EH (cell line): ENCODE data around the gene EHD4.

Source experiments
- DNase-seq: peaks from one replicate; pipeline ENCODE4 v3.0.0-alpha.2; 2015; ENCODE audit warnings: low read depth

EHD4 gene

DNA sequence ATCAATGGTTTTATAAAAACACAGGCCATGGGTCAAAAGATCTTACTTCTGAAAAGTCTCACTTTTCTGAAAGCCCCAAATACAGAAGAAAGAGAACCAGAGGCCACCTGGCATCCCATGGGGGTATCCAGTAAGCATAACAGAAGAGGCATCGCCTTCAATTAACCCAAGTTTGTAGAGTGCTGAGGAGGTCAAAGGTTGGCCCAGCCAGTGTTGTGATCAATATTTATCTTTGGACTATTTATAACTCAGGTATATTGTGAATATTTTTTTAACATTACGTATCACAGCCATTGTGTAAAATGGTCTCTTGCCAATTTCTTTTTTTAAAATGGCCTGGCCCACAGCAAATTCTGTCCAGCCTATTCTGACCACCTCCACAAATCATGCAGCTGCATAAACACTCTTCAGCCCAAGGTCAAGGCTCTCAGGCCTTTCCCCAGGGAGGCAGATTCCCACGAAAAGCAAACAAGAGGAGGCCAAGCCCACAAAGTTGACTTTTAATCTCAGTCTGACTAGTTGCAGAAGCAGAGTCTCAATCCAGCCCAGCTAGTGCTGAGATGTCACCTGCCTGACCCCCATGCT lies 52.3 kb downstream of the EHD4 start:
- peak; percentile 80 for DNase-seq

DNA sequence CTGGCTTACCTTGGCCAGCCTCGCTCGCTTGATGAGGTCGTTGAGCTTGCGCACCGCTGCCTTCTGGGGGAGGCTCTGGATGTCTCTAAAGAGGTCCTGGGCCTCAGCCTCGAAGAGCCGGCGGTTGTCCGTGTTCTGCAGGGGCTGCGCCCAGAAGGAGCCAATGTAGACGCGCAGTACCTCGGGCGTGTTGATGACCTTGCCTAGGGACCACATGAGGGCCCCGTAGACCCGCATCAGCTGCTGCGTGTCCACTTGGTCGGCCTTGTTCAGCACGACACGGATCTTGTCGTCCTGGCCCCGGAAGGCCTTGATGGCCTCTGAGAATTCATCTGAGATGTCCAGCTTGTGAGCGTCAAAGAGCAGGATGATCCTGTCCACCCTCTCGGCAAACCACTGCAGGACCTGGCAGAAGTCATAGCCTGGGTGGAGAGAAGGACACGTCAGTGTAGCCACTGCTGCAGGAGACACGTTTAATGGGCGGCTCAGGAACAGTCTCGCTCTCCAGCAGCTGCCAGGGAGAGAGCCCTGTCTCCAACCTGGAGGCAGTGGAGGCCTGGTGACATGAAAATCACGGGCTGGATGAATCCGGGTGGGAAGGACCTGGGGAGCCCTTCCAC lies 53.0 kb downstream of the EHD4 start:
- DNase-seq, result no peak

DNA sequence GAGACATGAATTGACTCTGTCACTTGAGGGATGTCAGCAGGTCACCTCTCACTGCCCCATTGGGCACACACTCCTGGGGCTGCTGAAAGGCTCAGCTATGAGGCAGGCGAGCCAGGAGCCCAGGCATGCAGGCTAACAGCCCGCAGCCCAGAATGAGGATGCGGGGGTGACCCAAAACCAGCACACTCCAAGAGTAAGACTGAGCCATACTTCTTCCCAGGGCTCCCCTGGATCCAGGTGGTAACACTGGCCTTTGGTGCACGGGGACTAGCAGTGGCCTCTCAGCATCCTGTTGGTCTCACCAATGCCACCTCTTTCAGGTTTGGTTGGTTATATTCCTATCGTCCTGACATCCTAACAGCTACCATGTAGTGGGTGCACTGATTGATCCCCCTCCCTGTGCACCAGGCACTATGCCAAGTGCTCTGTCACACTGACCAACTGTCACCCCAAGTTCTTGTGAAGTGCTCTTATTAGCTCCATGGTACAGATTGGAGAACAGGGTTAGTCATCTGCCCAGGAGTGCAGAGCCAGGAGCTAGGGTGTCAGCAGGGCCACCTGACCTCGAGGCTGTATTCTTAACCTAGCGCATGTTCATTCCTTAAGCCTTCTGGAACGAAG lies 53.7 kb downstream of the EHD4 start:
- DNase-seq, result no peak

DNA sequence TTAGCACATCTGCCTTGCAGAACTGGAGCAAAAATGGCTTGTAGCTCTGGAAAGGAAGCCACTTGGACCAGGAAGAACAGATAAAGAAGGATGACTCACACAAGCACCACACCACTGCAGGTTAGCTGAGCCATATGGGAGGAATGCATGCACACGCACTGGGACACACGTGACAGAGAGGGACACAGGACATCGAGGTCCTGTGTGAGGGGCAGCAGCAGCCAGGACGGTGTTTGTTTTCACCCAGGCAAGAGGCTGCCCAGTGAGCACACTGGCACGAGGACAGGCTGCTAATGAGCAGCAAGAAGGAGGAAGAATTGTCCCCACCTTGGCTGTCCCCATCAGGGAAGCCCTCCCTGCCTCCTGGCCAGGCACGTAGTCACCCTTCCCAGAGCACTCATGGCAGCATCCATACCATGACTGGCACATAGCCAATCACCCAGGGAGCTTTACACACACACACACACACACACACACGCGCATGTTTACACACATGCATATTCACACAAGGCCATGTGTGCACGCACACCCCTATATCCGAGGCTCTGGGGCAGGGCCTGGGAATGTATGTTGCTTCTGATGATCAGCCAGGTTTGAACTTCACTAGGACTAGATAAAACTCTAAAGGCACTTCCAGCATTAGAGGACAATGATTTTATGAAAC lies 54.5 kb downstream of the EHD4 start:
- peak; percentile 83 for DNase-seq

DNA sequence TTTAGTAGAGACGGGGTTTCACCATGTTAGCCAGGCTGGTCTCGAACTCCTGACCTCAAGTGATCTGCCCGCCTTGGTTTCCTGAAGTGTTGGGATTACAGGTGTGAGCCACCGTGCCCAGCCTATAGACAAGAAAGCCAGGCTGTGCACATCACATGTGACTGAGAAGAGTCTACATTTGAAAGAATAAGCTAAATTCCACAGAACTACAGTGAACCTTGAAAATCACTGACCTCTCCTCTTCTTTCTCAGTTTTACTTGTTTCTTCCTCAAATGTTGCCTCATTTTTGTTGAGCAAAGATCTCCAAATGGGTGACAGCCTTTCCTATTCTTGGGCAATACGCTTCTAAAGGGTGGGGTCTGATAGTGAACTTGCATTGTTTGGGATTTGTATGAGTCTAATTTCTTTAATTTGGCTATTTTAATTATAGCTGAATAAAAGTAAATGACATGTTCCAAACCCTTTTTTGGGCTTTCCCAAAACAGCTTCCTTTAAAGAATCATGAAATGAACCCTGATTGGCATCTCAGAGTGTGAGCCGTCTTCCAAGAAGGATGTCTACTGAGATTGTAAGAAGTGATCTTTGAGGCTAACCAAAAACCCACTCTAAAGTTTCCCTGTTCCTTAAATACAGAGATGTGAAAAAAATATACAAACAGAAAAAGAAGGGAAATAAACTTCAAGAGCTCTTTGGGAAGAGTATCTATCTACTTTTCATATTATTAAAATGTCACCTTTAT lies 56.9 kb downstream of the EHD4 start:
- no peak for DNase-seq

DNA sequence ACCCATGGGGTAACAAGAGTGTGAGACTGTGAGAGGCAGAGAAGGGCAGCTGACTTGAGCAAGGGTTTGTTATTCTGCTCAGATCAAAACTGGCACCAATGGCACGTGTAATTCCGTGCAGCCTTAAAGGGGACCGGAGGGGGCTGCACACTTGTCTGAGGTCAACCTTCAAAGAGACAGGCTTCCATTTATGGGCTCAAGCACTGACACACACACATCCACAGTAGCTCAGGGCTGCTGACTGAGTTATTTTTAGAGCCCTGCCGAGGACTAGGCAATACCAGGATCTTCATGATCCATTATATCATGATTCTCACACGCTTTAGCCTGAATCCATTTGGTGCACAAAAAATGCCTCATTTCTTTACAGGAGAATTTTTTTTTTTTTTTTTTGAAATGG lies 57.9 kb downstream of the EHD4 start:
- no peak for DNase-seq

DNA sequence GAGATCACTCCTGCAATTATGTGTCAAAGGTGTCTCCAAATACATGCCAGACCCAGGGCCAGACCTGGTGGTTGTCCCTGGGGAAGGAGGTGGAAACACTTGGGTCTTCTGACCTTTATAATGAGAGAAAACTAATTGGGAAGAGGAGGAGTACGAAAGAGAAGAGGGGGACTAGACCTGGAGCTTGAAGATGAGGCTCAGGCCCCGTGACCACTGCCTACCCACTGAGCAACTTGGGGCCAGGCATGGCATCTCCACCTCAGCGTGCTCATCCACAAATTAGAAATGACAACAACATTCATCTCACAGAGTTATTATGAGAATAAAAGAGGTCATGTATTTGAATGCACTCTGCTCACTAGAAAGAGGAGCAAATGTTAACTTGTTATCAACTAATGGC lies 59.1 kb downstream of the EHD4 start:
- DNase-seq, result no peak

DNA sequence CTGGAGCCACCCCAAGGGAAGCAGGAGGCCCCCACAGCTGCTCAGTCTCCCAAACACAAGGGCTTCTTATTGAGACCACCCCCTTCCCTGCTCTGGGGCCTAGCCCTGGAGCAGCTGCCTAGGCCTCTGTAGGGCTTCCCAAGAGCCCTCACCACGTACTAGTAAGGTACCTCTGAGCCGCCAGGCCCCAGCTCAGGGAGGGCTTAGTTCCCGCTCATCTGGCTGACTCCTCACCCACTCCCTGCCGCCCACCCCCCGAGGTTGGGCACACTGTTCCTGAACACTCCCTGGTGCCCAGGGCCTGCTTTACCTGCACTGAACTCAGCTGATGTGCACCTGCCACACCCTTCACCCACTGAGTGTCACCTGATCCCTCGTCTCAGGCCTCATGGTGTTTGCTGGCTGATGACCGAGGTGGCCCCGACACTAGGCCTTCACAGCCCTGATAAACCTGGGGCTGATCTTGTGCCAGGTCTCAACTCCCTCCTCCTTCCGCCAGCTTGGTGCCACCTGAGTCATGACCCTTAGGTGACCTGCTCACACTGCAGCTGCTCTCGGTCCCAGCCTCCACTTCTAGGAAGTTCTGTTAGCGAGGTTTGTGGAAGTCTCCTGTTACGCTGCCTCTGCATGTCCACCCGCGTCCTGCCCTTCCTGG lies 60.5 kb downstream of the EHD4 start:
- no peak for DNase-seq

DNA sequence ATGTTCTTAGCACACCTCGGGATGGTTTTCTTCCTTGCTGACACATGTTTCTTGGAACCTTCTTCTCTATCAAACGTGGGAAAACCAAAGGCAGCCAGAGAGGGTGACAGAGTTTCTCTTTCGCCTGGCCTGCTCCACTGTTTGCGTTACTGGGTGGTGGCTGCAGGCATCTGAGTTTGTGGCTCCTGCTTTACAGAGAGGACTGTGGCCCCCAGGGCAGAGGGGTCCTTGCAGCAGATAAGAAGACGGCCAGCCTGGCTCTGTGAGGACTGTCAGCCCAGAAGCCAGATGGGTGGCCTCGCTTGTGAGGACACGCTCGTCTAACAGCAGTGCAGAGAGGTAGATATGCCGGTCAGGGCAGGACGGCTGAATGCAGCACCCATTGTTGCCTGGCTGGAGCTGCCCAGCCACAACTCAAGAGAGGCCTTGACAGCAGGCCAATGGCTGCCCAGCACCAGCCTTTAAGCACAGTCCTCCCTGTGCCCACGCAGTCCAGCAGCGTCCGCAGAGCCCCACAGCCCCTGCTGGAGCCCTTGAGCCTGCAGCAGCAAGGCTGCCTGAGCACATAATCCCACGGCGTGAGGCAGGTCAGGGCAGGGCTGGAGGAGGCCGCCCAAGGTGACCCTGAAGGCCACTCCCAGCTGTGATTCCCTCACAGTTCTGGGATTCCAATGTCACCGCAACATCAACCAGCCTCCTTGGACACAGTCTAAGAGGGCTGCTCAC lies 63.5 kb downstream of the EHD4 start:
- no peak for DNase-seq

DNA sequence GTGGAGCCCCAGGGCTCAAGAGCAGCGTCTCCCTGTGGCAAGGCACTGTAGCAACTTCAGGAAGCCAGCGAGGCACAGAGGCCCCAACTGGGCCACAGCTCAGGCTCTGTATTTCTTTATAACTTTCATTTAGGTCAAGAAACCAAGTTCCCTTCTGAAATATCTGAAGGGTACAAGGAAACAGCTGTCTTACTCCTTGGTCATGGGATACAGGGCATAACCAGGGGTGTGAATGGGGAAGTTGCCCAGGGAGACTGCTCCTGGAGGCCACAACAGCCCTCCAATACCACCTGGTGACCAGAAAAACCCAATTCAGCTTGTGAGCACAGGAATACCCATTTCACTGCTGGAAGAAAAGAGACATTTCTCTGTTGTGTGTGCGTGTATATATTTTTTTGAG lies 65.2 kb downstream of the EHD4 start:
- DNase-seq, result no peak

DNA sequence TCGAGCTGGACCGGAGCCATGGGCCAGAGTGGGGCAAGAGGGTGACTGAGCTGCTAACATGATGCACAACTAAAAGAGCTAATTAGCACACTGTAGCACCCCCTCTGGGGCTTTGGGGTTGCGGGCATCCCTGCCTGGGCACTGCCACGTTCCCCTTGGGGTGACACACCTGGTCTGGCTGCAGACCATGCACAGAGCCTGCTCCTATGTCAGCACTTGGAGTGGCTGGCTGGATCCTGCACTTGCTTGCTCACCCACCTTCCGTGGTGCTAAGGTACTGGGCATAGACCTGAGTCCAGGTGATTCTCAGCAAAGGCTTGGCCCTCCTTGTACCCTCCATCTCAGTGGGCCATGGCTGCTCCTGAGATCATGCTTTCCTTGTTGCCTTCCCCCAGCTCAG lies 65.7 kb downstream of the EHD4 start:
- DNase-seq, result no peak

DNA sequence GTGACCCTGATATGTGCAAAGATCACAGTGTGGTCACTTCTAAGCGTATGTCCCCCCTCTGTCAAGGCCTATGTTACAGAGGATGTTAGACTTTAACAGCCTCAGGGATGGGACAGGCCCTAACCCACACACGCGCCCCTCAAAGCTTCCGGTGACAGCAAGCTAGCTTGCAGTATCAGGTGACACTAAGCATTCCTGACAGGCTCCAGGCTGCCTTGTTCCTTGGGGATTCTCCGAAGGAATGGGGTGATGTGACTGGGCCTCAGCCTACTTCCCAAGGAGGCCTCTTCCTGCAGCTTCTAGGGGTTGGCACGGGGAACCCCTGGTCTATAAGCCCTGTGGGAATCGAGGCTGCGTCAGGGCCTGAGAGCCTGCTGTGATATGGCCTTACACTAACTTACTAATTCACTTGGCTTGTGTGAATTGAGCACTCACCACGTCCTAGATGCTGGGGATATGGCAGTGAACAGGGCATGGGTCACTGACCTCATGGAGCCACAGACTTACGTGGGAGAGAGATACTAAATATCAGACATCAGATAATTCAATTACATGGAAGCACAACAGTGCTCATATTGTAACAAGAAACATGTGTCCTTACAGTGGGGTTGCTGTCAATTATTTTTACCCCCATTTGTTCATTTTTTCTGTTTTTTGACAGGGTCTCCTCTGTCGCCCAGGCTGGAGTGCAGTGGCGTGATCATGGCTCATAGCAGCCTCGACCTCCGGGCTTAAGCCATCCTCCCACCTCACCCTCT lies 67.1 kb downstream of the EHD4 start:
- no peak for DNase-seq

DNA sequence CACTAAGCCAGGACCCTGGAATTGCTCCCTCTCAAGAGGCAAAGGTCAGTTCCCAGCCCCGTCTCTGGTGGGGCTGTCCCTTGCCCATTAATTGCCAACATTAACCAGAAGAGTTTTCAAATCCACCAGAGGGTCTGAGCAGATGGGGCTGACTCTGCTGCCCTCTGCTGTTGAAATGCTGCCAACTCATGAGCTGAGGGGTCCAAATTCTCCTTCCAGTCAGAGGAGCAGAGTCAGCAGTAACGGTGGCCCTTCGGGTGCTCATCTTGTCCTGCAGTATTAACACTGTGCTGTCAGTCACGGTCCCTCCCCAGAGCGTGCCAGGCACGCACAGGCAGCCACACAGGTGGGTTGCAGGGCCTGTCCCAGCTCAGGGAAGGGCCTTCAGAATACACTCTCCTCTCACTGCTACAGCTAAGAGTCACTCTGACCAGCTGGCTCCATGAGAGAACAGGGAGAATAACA lies 67.8 kb downstream of the EHD4 start:
- DNase-seq, result peak; percentile 74

DNA sequence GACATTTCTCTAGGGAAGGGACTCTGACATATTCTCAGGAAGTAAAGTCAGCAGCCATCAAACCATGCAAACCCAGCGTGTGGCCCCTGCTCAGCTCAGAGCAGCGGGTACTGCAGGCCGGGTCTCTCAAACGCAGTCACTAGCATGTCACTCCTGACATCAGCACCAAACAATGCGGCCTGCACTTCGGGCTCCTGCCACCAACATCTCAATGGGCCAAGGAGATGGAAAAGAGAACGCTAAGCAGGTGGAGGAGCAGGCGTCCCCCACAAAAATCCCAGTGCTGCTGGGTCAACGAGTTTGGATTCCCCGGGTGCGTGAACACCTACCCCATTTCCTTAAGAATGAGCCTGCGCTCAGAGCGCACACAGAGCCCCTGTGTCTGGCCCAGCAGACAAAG lies 68.6 kb downstream of the EHD4 start:
- no peak for DNase-seq

DNA sequence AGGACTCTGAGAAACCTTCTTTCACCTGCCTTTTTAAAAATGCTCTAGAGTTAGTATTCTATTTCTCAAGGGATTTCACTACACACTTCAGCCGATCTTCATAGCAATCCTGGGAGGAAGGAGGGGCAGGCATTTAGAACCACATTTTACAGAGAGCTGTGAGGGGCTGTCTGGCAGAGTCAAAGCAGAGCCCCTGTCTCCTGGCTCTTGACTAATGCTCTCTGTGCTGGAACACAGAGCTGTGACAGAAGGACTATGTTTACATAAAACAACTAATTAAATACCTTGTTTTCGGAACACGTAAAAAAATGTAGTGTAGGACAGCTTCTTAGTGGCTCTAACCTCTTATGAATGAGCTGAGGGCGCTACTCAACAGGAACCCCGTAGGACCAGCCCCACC lies 70.9 kb downstream of the EHD4 start:
- no peak for DNase-seq

DNA sequence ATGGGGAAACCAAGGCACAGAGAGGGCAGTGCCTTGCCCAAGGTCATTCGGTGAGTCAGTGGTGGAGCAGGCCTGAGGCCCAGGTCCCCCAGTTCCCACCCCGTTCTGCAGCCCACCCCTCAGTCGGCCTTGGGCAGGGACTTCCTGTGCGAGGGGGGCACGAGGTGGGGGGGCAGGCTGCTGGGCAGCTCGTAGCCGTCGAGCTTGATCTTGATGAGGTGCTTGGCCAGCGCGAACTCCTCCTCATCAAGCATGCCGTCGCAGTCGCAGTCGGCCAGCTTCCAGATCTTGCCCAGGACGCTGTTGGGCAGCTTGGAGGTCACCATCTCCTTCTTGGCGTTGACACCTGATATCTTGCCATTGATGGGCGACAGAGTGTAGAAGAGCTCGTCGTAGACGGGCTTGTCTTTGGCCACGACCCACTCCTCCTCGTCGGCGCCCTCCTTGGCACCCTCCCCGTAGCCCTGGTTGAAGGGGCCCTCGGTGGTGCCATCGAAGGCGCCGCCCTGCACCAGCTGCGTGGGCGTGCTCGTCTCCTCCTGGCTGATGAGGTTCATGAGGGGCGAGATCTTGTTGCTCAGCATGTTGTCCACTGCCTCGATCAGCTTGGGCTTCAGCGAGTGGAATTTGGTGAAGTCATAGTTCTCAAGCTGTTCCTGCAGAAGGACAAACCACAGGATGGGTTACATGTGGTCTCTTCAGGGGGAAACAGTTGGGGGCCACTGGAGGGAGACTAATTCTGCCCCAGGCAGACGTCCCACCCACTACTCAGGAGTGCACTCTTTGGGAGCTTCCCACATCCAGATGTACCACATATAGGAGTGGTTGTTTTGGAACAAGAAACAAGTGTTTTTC lies 71.6 kb downstream of the EHD4 start:
- DNase-seq, result no peak

DNA sequence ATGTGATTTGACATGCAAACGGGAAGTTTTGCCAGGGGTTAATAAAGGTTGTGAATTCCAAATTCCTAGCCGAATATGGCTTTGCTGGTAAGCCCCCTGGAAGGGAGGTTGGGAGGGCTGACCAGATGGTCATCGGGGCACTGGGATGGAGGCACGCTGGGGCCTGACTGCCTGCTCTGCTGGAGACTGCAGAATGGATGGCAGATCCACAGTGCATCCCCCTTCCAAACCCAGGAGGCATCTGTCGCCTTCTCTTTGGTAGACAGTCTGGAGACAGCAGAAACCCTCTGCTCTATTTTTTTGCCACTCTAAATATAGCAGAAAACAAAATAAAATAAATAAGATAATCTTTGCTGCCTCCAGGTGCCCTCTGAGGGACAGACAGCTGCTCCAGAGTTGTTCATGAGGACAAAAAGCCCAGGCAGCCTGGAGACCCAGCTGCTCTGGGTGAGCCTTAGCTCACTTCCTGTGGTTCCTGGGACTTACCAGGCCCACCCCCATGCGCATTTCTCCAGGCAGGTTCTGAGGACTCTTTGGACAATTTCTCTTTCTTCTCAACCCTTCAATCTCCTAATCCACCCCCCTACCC lies 72.4 kb downstream of the EHD4 start:
- DNase-seq, result no peak

DNA sequence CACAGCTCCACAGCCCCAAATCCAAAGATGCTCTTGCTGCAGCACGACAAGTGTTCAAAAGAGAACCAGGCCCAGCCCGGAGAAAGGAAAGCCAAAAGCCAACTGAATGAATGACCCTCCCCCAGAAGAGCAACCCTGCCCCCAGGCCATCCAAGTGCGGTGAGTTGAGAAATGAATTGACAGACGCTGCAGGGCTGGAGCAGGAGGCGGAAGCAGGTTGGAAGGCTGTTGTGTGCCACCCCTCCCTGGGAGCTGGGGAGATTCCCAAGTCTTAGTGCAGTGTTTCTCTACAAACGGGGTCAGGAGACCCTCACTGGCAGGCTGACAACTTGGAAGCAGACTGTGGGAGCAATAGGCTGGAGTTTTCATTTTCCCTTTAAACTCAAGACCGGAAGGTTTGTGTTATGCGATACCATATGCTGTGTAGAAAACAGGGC lies 75.0 kb downstream of the EHD4 start:
- DNase-seq, result no peak

DNA sequence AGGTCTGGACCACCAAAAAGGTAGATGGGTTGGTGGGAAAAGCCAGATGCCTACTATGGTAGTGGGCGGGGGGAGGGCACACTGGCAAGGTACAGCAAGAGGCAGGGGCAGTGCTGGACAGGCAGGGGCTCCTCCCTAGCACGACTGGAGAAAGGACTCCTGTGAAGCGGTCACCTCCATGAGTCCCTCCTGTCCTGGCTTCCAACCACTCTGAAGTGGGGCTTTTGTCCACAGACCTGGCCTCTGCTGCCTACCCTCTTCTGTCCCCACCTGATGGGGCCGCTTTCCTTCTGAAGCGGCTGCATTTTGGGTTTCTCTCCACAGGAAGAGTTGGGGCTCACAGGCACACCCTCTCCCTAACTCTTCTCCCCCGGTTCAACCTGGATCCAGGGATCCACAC lies 75.8 kb downstream of the EHD4 start:
- no peak for DNase-seq
